Peyer's patch (tissue), 4 donors: ENCODE results near the gene BBS9. TPM values are rescaled to one million over a fixed set of nuclear protein-coding genes. Genes with fewer than 3 reads are reported as not detected.

ENCODE experiments used
- DNase-seq, 3 donors: peaks; one replicate each; pipeline ENCODE4 v3.0.0-alpha.2; 2017 to 2019
- H3K27ac ChIP-seq, 4 donors: fragments of 200-600 bp; sonication (generic); one replicate each; pipeline ENCODE4 v1.5.1; 2016 to 2019
- H3K27me3 ChIP-seq, 2 donors: fragments of 200-600 bp; sonication (generic); one replicate each; pipeline ENCODE4 v1.5.1; 2019
- H3K36me3 ChIP-seq, 3 donors: fragments of 200-600 bp; sonication (generic); one replicate each; pipeline ENCODE4 v1.5.1; 2016 to 2019
- H3K4me1 ChIP-seq, 4 donors: fragments of 200-600 bp; sonication (generic); one replicate each; pipeline ENCODE4 v1.5.1; 2016 to 2019
- H3K4me3 ChIP-seq, 4 donors: fragments of 200-600 bp; sonication (generic); 1 replicate in 3 of 4; 2 replicates in 1 of 4; pipeline ENCODE4 v1.5.1; 2016 to 2019; ENCODE audit warnings: mild to moderate bottlenecking in 1 of 4
- H3K9me3 ChIP-seq, 4 donors: fragments of 200-600 bp; sonication (generic); one replicate each; pipeline ENCODE4 v1.5.1; 2016 to 2019; ENCODE audit warnings: mild to moderate bottlenecking in 1 of 4
- CTCF ChIP-seq, 6 experiments: fragments of 450-650 bp in 4 of 6; fragments of 200-600 bp in 2 of 6; sonication (generic) in 1 of 6; IDR thresholded peaks; one replicate each; pipeline ENCODE4 v1.5.1; 2017 to 2019; ENCODE audit warnings: antibody characterized with exemption in 6 of 6, mild to moderate bottlenecking in 3 of 6, moderate library complexity in 1 of 6
- POLR2A ChIP-seq, 2 donors: fragments of 450-650 bp; IDR thresholded peaks; one replicate each; pipeline ENCODE4 v1.5.1; 2017; ENCODE audit warnings: antibody characterized with exemption in 2 of 2, mild to moderate bottlenecking in 2 of 2, moderate library complexity in 2 of 2
- total RNA-seq, 4 donors: library from RNA; depleted of rRNA; stranded (reverse); fragments of >200 nt; gene quantifications; one replicate each; pipeline ENCODE4 v1.1.0, GENCODE V29; 2016

BBS9 gene
- total RNA-seq, 4 donors from 2014 or later: 10.9 to 51.2 (median 19.4) TPM

GRCh38 chr7:33145156-33145555 lies 15.8 kb downstream of the BBS9 start:
- no peak for DNase-seq
- TF ChIP-seq CTCF (IDR thresholded peaks at IDR 0.05) (no peak), POLR2A (IDR thresholded peaks at IDR 0.05) (no peak)

GRCh38 chr7:33152087-33152486 lies 22.7 kb downstream of the BBS9 start:
- H3K4me3 ChIP-seq: no peak overlapping the region
- no peaks in the 10 kb centered on the region for H3K9me3 ChIP-seq
- no peaks in the 10 kb centered on the region for H3K27me3 ChIP-seq
- H3K36me3 ChIP-seq: no peaks in the 10 kb centered on the region
- H3K27ac ChIP-seq: no peak overlapping the region
- no peaks in the 10 kb centered on the region for H3K4me1 ChIP-seq
- no peak for DNase-seq
- TF ChIP-seq POLR2A (IDR thresholded peaks at IDR 0.05) (no peak), CTCF (IDR thresholded peaks at IDR 0.05) (no peak)

More at GRCh38 chr7:33145156-33145555, 15.8 kb downstream of the BBS9 start:
- Histone ChIP-seq H3K27ac (no peak overlapping the region), H3K27me3 (no peaks in the 10 kb centered on the region), H3K4me1 (no peaks in the 10 kb centered on the region), H3K36me3 (no peaks in the 10 kb centered on the region), H3K4me3 (no peak overlapping the region), H3K9me3 (no peaks in the 10 kb centered on the region)

GRCh38 chr7:33155811-33156210 lies 26.4 kb downstream of the BBS9 start:
- Histone ChIP-seq H3K36me3 (no peaks in the 10 kb centered on the region), H3K4me1 (no peaks in the 10 kb centered on the region), H3K27ac (no peak overlapping the region), H3K9me3 (no peaks in the 10 kb centered on the region), H3K27me3 (no peaks in the 10 kb centered on the region), H3K4me3 (no peak overlapping the region)
- no peak for DNase-seq
- TF ChIP-seq CTCF (IDR thresholded peaks at IDR 0.05) (no peak), POLR2A (IDR thresholded peaks at IDR 0.05) (no peak)

GRCh38 chr7:33156441-33156840 lies 27.1 kb downstream of the BBS9 start:
- no peak overlapping the region for H3K27ac ChIP-seq
- no peak for DNase-seq
- H3K4me3 ChIP-seq: no peak overlapping the region
- H3K27me3 ChIP-seq: no peaks in the 10 kb centered on the region
- no peaks in the 10 kb centered on the region for H3K4me1 ChIP-seq
- no peaks in the 10 kb centered on the region for H3K9me3 ChIP-seq
- H3K36me3 ChIP-seq: no peaks in the 10 kb centered on the region
- no peak for TF ChIP-seq POLR2A (IDR thresholded peaks at IDR 0.05)
- TF ChIP-seq CTCF (IDR thresholded peaks at IDR 0.05): no peak

- Histone ChIP-seq H3K4me1 (no peaks in the 10 kb centered on the region), H3K9me3 (no peaks in the 10 kb centered on the region), H3K27me3 (no peaks in the 10 kb centered on the region), H3K36me3 (no peaks in the 10 kb centered on the region), H3K27ac (no peak overlapping the region), H3K4me3 (no peak overlapping the region)
- no peak for DNase-seq
- TF ChIP-seq CTCF (IDR thresholded peaks at IDR 0.05): no peak
- no peak for TF ChIP-seq POLR2A (IDR thresholded peaks at IDR 0.05)
Observed at GRCh38 chr7:33157311-33157710, 27.9 kb downstream of the BBS9 start.

- no peaks in the 10 kb centered on the region for H3K27me3 ChIP-seq
- H3K9me3 ChIP-seq: no peaks in the 10 kb centered on the region
- DNase-seq: no peak
- H3K4me3 ChIP-seq: no peak overlapping the region
- TF ChIP-seq CTCF (IDR thresholded peaks at IDR 0.05) (no peak), POLR2A (IDR thresholded peaks at IDR 0.05) (no peak)
- H3K36me3 ChIP-seq: no peaks in the 10 kb centered on the region
- H3K4me1 ChIP-seq: no peaks in the 10 kb centered on the region
- no peak overlapping the region for H3K27ac ChIP-seq
Observed at GRCh38 chr7:33157781-33158180, 28.4 kb downstream of the BBS9 start.
